Upper lobe of right lung (tissue), 1 donor: ENCODE data around the gene SEMA3A. TPM values are rescaled to one million over a fixed set of nuclear protein-coding genes. Genes with fewer than 3 reads are reported as not detected.

Experiments used
- ATAC-seq: fragments of 200-7000 bp; cut with Tn5 transposase; one replicate; pipeline ENCODE4 v1.9.1; 2020; ENCODE audit warnings: mild to moderate bottlenecking, moderate library complexity
- DNase-seq: peaks from one replicate; pipeline ENCODE4 v3.0.0-alpha.2; 2020
- H3K27ac ChIP-seq: fragments of 200-600 bp; one replicate; pipeline ENCODE4 v1.8.0; 2022
- H3K27me3 ChIP-seq: fragments of 200-600 bp; one replicate; pipeline ENCODE4 v1.8.0; 2022; ENCODE audit warnings: mild to moderate bottlenecking
- H3K36me3 ChIP-seq: fragments of 200-600 bp; one replicate; pipeline ENCODE4 v1.8.0; 2022
- H3K4me1 ChIP-seq: fragments of 200-600 bp; one replicate; pipeline ENCODE4 v1.8.0; 2022
- H3K4me3 ChIP-seq: fragments of 200-600 bp; one replicate; pipeline ENCODE4 v1.8.0; 2022; ENCODE audit warnings: mild to moderate bottlenecking
- H3K9me3 ChIP-seq: fragments of 200-600 bp; one replicate; pipeline ENCODE4 v1.8.0; 2022
- intact Hi-C: fragments of 100-400 bp; cut with DNase I; formaldehyde crosslinking; loops from one replicate; pipeline ENCODE4 v1.11.0; 2022
- total RNA-seq: library from RNA; stranded (reverse); fragmentation: NEBNext Ultra II Directional; extraction: Animal tissue kit (Norgen Biotek cat#: 25700); gene quantifications from one replicate; pipeline ENCODE4 v1.2.1, GENCODE V29; 2021
- TF ChIP-seq, protein P1 (sequence below): fragments of 200-600 bp; IDR thresholded peaks from one replicate; pipeline ENCODE4 v1.8.0; 2022; ENCODE audit warnings: antibody characterized with exemption
- donor health status: DM: no; HTN: yes; CAD: no; lungs with severe emphysema.

SEMA3A gene
- total RNA-seq, 1 donor from 2014 or later, result 12.0 TPM

DNA sequence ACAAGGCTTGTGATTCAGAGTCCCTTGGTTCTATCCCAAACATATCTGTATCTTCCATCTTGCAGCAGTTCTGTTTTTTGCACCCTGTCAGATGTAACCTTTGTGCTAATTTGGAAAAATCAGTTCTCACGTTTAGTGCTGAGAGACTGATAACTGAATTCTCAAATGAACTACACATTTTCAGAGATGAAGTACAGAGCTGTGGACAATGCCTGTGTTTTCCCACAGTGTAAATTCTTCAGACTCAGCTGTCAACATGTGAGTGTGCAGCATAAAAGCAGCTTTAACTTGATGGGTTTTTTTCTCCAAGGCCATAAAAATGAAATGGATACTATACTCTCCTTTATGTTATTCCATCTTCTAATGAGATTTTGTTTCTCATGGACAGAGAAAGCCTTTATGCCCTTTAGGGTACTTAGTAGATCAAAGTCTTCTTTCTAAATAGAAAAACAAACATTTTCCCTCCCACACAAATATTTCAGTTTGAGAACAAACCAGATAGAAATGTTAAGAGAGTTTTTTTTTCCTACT is 150.9 kb downstream of the SEMA3A start:
- ATAC-seq, result no peak
- TF ChIP-seq, protein P1, sequence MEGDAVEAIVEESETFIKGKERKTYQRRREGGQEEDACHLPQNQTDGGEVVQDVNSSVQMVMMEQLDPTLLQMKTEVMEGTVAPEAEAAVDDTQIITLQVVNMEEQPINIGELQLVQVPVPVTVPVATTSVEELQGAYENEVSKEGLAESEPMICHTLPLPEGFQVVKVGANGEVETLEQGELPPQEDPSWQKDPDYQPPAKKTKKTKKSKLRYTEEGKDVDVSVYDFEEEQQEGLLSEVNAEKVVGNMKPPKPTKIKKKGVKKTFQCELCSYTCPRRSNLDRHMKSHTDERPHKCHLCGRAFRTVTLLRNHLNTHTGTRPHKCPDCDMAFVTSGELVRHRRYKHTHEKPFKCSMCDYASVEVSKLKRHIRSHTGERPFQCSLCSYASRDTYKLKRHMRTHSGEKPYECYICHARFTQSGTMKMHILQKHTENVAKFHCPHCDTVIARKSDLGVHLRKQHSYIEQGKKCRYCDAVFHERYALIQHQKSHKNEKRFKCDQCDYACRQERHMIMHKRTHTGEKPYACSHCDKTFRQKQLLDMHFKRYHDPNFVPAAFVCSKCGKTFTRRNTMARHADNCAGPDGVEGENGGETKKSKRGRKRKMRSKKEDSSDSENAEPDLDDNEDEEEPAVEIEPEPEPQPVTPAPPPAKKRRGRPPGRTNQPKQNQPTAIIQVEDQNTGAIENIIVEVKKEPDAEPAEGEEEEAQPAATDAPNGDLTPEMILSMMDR, result no peak
- intact Hi-C loops, result no loop called here

DNA sequence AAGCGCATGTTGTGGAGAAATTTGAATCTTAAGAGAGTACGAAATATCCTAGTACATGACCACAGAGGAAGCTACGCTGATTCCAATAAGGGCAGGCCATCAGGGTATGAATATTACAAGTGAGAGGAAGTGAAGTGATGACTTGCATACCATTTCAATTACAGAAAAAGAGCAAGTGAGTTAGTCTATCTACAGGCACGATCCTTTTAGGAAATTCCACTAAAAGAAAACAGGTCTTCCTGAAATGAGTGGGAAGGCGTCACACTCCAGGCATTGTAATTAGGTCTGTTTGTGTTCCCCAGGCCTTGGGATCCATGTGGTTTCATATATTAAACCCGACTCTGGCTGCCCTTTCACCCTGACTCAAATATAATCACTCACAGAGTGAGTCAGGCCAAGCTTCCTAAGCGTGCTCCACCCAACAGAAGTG is 152.5 kb downstream of the SEMA3A start:
- TF ChIP-seq, protein P1, result no peak
- ATAC-seq (no peak), DNase-seq (no peak)
- no peak overlapping the region for H3K27ac ChIP-seq
- H3K4me1 ChIP-seq, result no peaks in the 10 kb centered on the region
- no peaks in the 10 kb centered on the region for H3K27me3 ChIP-seq
- H3K36me3 ChIP-seq, result no peaks in the 10 kb centered on the region
- no peak overlapping the region for H3K4me3 ChIP-seq
- intact Hi-C loops, result no loop called here
- H3K9me3 ChIP-seq, result no peaks in the 10 kb centered on the region

More for the DNA sequence above, 150.9 kb downstream of the SEMA3A start:
- no peak overlapping the region for H3K4me3 ChIP-seq
- H3K36me3 ChIP-seq, result no peaks in the 10 kb centered on the region
- no peaks in the 10 kb centered on the region for H3K9me3 ChIP-seq
- no peak for DNase-seq
- H3K27me3 ChIP-seq, result no peaks in the 10 kb centered on the region
- H3K4me1 ChIP-seq, result no peaks in the 10 kb centered on the region
- H3K27ac ChIP-seq, result no peak overlapping the region

DNA sequence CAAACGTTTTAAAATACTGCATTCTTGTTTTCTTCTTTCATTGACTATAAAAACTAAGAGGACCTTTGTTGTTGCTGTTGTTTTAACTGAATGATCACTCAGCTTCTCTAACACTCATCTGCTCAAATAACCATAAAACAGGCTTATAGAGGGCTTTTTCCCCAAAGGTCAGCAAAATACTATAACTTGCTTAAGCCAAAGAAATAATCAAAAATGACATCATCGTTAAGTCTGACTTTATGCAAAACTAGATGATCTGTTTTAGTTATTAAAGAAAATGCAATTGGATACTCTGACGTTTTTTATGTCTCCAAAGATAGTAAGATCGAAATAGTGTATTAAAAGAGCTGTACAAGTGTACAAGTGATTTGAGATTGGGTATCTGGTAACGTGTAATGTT is 152.9 kb downstream of the SEMA3A start:
- Histone ChIP-seq H3K36me3 (no peaks in the 10 kb centered on the region), H3K9me3 (no peaks in the 10 kb centered on the region), H3K27me3 (no peaks in the 10 kb centered on the region), H3K4me1 (no peaks in the 10 kb centered on the region), H3K27ac (no peak overlapping the region), H3K4me3 (no peak overlapping the region)
- ATAC-seq, result no peak
- intact Hi-C loops, result no loop called here
- TF ChIP-seq, protein P1, result no peak
- DNase-seq, result no peak

DNA sequence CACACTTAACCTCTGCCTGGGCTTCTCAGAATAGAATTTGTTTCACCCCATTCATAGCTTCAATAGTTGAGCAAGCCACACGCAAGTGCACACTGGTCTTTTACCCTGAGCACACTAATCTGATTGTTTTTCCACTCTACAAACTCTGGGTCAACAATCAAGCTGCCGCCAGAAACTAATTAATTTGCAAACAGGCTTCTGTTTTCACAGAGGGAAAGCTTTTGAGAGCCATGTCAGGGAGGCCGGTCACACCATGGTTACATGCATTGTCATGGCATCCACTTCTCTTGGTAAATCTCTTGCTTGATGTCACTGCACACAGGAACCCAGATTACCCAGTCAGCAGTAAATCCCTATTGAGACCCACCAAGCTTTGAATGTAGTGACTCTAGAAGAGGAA is 154.2 kb downstream of the SEMA3A start:
- Histone ChIP-seq H3K4me1 (no peaks in the 10 kb centered on the region), H3K36me3 (no peaks in the 10 kb centered on the region), H3K4me3 (no peak overlapping the region), H3K9me3 (no peaks in the 10 kb centered on the region), H3K27me3 (no peaks in the 10 kb centered on the region), H3K27ac (no peak overlapping the region)
- intact Hi-C loops, result no loop called here
- no peak for ATAC-seq
- DNase-seq, result no peak
- TF ChIP-seq, protein P1, result no peak

DNA sequence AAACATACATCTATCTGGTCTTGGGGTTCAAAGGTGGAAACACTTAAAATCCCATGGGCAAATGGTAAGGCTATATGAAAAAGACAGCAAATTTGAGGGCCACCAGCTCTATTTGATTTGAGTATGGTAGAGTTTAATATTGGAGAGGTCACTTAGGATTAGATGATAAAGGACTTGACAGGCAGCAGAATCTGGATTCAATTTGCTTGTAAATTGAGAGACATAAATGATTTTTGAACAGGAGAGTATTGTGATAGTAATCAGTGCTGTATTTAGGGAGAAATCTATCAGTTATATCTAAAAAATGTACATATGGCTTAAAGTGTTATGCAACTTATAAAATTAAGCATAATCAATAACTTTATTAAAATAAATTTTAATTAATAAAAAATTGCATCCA is 155.2 kb downstream of the SEMA3A start:
- intact Hi-C loops, result no loop called here
- Histone ChIP-seq H3K27ac (no peak overlapping the region), H3K9me3 (no peaks in the 10 kb centered on the region), H3K36me3 (no peaks in the 10 kb centered on the region), H3K4me3 (no peak overlapping the region), H3K4me1 (no peaks in the 10 kb centered on the region), H3K27me3 (no peaks in the 10 kb centered on the region)
- DNase-seq (no peak), ATAC-seq (no peak)
- TF ChIP-seq, protein P1, result no peak

DNA sequence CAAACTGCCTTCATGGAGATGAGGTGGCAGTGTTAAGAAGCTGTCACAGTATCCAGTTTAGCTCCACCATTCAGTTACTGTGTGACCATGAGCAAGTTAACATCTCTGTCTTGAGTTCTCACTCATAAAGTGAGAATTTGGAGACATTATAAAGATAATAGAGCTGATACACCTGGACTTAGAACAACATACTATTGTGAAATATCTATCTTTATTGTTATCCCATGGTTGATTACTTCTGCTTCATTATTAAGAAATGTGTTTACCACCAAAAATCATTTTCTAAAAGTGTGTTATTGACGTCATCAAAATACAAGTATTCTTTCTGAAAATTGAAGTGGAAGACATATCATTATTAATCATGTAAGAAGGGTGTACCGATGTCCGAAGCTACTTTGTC is 166.9 kb downstream of the SEMA3A start:
- DNase-seq (no peak), ATAC-seq (no peak)
- no peak overlapping the region for H3K4me3 ChIP-seq
- no peak overlapping the region for H3K27ac ChIP-seq
- TF ChIP-seq, protein P1, result no peak
- H3K36me3 ChIP-seq, result no peaks in the 10 kb centered on the region
- intact Hi-C loops, result no loop called here
- H3K4me1 ChIP-seq, result no peaks in the 10 kb centered on the region
- H3K9me3 ChIP-seq, result no peaks in the 10 kb centered on the region
- H3K27me3 ChIP-seq, result no peaks in the 10 kb centered on the region
